GM21381 (cell line): ENCODE results near the gene PDE10A.
"Not testable (repeated sequence)": the region's sequence is repeated elsewhere in the genome, so short reads cannot be mapped to it uniquely, and the experiment has no call there.

Experiments
- ATAC-seq: cut with Tn5 transposase; IDR thresholded peaks from one replicate; pipeline ENCODE4 v1.9.1; 2021; ENCODE audit warnings: mild to moderate bottlenecking, moderate library complexity; ENCODE audit not compliant: unreplicated experiment

The PDE10A gene

DNA sequence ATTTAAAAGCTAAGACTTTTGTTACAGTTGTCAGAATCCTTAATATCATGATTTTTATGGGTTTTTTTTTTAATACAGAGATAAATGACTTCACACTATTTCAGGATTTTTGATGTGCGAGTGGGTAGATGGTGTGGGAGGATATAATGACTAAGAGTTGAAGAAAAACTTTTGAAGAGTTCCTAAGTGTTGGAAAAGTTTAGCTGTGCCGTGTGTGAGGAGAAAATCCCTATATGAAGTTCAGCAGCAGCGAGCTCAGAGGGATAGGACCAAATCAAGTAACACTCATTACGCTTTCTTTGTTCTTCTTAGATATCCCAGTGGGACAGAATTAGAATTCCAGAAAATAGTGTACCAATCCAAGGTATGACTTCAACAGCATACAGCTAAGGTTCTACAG is 34.1 kb downstream of the PDE10A start:
- ATAC-seq: no peak

GRCh38 chr6:165627366-165627765 is 35.7 kb downstream of the PDE10A start:
- no peak for ATAC-seq

DNA sequence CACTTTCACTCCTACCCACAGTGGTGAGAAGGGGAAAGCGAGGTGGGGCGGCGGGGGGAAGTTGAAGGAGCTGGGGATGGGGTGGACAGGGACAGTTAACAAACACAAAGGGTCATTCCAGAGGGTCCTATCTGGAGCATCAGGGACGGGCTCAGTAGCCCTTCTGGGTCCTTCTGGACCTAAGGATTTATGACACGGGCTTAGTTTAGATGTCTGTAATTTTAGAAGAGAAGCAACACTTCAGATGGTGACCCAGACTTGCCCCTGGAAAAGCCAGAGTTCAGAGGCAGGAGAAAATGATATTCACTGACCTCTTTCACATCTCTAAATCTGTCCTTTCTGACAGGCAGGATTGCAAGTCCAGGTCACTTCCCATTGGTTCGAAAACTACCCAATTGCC is 36.3 kb downstream of the PDE10A start:
- no peak for ATAC-seq

DNA sequence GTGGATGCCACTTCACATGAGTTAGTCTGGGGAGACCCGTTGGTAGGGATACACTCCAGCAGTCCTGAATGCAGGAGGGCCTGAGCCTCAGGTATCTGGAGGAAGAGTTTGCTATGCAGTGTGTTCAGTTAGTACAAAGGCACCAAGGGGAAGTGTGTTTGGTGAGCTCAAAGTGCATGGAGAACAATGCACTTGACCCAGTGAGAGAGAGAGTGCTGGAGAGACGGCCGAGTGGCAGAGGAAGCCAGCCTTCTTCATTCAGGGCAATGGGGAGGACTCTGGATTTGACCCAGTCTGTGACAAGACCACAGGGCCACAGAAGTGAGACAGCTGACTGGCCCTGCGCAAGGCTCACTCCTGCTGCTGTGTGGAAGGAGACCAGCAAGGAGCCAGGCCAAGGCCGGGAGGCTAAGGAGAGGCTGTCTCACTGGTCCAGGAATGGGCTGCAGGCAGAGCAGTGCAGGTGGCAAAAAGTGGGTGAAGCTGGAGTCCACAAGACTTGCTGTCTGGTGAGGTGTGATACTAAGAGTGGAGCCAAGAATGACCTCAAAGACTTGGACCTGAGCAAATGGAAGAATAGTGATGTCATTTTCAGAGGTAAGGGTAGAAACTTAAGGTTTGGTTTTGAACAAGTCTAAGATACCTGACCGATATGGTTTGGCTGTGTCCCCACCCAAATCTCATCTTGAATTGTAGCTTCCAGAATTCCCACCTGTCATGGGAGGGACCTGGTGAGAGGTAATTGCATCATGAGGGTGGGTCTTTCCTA is 38.0 kb downstream of the PDE10A start:
- no peak for ATAC-seq

DNA sequence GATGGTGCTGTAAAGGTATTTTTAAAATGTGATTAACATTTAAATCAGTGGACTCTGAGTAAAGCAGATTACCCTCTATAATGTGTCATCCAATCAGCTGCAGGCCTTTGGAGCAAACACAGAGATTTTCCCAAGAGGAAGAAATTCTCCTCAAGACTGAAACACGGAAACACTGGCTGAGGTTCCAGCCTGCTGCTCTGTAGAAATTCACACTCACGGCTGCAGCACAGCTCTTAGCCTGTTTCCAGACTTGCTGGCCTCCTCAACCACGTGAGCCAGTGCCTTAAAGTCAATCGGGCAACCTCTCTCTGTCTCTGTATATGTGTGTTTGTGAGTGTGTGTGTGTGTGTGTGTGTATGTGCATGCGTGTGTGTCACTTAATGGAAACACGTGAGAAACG is 41.1 kb downstream of the PDE10A start:
- ATAC-seq: no peak

DNA sequence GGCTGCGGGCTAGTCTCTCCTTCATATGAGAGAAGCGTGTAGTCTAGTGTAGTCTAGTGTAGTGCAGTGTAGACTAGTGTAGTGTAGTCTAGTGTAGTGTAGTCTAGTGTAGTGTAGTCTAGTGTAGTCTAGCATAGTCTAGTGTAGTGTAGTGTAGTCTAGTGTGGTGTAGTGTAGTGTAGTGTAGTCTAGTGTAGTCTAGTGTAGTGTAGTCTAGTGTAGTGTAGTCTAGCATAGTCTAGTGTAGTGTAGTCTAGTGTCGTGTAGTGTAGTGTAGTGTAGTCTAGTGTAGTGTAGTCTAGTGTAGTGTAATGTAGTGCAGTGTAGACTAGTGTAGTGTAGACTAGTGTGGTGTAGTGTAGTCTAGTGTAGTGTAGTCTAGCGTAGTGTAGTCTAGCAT is 44.1 kb downstream of the PDE10A start:
- not testable (repeated sequence) for ATAC-seq

DNA sequence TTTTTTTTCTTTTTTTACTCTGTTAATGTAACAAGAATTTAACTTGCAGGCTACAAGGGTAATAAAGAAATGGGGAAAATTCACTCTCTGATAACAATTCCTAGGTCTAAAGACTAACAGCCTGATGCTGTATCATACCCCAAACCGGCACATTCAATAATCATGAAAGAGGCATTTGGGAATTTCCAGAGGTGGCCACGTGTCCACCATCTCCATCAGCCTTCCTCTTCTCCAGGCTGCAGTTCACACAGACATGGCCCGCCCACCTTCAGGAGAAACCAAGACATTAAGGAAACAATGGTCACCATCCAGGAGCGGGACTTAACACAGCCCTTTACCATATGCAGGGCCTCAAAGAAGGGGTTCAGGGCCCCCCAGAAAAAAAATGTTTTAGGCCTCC is 44.8 kb downstream of the PDE10A start:
- no peak for ATAC-seq

GRCh38 chr6:165617528-165617927 is 45.5 kb downstream of the PDE10A start:
- ATAC-seq: no peak

DNA sequence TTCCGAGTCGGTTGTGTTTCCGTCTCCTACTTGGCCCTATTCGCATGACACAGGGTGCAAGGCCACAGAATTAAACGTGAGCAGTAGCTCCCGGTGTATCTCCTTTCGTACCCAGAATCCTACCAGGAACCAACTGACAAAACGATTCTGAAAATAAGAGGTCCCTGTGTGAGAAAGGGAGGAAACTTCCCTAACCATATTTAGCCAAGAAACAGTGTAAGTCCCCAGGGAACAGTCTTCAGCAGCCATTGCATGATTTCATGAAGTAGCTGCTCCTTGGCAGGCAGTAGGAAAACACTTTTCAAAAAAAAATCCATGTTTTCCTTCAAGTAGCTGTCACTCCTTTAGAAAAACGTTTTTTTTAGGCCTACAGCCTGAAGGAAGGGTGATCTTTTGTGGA is 46.9 kb downstream of the PDE10A start:
- no peak for ATAC-seq

GRCh38 chr6:165615636-165616035 is 47.4 kb downstream of the PDE10A start:
- ATAC-seq: peak; percentile 64

DNA sequence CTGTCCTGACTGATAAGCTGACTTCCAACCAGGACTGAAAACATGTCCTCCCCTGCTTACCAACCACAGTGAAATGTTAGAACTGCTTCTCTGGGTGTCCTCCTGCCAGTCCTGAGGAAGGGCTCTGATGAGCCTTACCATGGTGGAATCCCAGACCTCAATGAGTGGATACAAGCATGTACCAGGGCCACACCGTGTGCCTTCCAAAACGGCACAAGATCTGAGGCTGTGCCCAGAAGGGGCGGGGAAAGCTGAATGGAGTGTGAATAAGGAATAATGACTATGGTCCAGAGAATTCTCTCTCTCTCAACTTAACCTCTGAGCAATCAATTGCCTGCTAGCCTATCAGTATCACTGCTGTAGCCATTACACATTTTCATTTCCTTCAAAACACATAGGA is 51.7 kb downstream of the PDE10A start:
- ATAC-seq: no peak

GRCh38 chr6:165608577-165608976 is 54.5 kb downstream of the PDE10A start:
- not testable (repeated sequence) for ATAC-seq

DNA sequence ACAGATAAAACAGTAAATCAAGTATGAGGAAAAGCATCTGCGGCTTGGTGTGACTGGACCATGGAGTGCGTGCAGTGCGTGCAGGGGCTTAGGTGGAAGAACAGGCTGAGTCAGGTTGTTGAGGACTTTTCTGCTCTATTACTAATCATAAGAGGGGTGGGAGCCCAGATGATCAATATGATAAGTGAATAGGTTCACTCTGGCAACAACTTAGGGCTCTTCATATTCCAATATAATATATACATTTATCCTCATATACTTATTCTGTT is 56.4 kb downstream of the PDE10A start:
- ATAC-seq: no peak

- ATAC-seq: no peak
Measured at GRCh38 chr6:165605901-165606739, 56.9 kb downstream of the PDE10A start.

- ATAC-seq: no peak
Measured at GRCh38 chr6:165605182-165605875, 57.7 kb downstream of the PDE10A start.

DNA sequence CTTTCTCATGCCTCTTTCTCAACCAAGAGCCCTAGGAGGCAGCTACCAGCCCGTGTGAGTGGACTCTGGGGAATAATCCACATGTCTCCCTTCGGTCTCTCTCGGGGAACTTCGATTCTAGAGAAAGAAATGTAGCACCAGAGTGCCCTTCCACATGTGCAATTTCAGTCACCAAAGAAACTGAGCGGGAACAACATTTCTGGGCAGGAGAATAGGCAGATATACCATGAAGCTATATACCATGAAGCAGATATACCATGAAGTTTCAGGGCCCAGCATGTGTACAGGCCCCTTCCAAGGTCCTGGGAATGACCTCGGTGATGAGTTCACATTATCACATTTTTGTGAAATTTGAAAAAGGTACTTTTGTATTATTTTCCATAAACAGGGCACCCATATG is 60.8 kb downstream of the PDE10A start:
- ATAC-seq: no peak

- no peak for ATAC-seq
Measured at GRCh38 chr6:165600606-165601005, 62.4 kb downstream of the PDE10A start.

DNA sequence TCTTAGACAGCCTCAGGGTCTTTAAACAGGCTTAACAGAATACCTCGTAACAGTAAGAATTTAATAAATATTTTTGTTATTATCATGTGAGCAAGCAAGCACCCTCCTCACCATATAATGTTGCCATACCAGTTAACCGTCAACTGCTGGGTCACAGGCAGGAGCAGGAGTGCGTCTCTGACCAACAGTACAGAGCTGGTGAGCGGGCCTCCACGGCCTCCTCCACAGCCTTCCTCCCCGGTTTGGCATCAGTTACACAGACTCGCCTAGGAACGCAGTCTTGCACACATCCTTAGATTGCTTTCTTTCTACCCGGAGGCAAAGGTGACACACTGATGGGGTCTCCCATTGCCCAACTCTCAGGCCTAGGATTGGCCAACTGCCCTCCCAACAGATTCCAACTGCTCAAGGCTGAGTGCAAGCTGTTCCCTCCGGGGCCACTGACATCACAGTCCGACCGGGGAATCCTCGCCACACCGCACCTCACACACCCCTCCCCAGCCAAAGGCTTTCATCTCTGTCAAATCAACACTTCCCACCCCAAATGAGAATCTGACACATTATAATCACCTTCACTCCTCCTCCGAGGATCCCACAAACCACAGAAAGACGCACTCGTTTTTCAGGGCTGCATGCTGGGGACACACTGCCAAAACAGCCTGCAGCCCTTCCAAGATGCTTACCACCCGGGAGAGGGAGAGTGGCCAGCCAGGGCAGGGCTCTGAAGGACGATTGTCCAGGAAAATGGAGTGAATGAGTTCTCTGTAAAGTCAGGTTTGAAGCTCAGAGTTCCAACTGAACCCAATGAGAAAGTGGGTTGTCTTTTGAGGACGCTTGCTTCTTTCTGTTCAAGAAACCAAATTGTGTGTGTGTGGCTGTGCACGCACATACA is 63.2 kb downstream of the PDE10A start:
- ATAC-seq: no peak

DNA sequence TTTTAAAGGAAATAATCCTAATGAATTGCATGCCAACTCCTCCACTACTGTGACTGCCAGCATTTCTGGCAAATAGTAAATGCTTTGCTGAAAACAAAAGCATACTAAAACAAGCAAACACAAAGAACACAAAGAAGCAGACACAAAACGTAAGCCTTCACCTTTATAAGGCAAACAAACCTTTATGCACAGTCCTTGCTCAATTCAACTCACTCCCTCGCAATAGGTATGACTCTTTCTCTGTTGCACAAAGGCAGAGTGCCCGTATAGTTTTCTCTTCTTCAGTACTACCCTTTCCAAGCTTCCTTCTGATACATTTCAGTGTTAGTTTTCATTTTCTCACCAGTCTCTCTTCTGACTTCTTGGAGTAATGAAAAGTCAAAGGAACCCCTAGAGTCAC is 63.9 kb downstream of the PDE10A start:
- no peak for ATAC-seq

DNA sequence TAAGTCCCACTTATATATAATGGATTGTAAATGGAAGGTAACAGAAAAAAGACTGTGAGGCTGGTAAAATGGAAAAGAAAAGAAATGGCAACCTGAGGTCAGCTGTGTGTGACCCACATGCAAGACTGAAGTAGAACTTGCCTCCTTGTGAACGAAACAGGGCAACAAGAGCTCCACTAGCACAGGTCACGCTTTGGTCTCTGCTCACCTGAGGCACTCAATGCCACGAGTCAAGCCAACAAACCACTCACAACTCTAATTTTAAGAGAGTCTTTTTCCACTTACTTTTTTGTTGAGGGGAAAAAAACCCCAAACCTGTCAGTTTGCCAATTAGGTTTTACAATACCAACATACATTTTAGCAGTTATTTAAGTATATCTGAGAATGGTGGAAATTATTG is 65.2 kb downstream of the PDE10A start:
- no peak for ATAC-seq
